HEK293 (cell line): ENCODE results near the gene ZRANB1.

Experiments
- ZNF274 ChIP-seq, 2 experiments: fragments of 200-500 bp in 1 of 2; fragments of 450-650 bp in 1 of 2; sonication (Bioruptor generic) in 1 of 2; formaldehyde crosslinking in 1 of 2; IDR thresholded peaks; 2 replicates each; pipeline versions ENCODE4 v1.5.1 to v1.6.1; 2014 to 2016; ENCODE audit warnings: borderline replicate concordance in 1 of 2, inconsistent platforms in 1 of 2, low read length in 1 of 2, missing biosample characterization in 1 of 2, missing genetic modification characterization in 1 of 2
- ZNF785 ChIP-seq: fragments of 450-650 bp; formaldehyde crosslinking; IDR thresholded peaks from 2 replicates; pipeline ENCODE4 v1.5.1; 2016; ENCODE audit warnings: missing biosample characterization, missing genetic modification characterization
- ZNF792 ChIP-seq: fragments of 450-650 bp; formaldehyde crosslinking; IDR thresholded peaks from 2 replicates; pipeline ENCODE4 v1.5.1; 2016; ENCODE audit warnings: missing biosample characterization, missing genetic modification characterization
- TF ChIP-seq, protein P1 (sequence below): fragments of 450-650 bp; formaldehyde crosslinking; IDR thresholded peaks from 2 replicates; pipeline ENCODE4 v1.5.1; 2016; ENCODE audit warnings: missing biosample characterization, missing genetic modification characterization
- TF ChIP-seq, protein P2 (sequence below): fragments of 450-650 bp; formaldehyde crosslinking; IDR thresholded peaks from 2 replicates; pipeline ENCODE4 v1.5.1; 2016; ENCODE audit warnings: missing biosample characterization, missing genetic modification characterization

DNA sequence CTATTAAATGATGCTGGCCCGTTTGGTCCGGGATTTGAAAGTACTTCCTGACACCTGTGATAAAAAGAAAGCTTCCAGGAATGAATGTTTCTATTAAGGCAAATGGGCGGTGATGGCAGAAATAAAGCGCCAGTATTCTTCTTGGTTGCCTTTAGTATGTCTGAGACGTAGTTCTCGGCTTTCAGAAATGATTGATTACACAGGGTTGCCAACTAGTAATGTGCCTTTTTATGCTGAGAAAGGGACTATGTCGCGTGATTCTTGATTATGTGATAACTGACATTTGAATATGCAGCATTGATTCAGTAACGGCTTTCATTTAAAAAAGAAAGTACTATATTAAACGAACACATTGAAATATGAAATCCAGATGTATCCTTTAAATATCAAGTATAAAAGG lies 13.9 kb downstream of the ZRANB1 start:
- TF ChIP-seq ZNF785 (tag by site-specific recombination): no peak
- TF ChIP-seq, protein P1, sequence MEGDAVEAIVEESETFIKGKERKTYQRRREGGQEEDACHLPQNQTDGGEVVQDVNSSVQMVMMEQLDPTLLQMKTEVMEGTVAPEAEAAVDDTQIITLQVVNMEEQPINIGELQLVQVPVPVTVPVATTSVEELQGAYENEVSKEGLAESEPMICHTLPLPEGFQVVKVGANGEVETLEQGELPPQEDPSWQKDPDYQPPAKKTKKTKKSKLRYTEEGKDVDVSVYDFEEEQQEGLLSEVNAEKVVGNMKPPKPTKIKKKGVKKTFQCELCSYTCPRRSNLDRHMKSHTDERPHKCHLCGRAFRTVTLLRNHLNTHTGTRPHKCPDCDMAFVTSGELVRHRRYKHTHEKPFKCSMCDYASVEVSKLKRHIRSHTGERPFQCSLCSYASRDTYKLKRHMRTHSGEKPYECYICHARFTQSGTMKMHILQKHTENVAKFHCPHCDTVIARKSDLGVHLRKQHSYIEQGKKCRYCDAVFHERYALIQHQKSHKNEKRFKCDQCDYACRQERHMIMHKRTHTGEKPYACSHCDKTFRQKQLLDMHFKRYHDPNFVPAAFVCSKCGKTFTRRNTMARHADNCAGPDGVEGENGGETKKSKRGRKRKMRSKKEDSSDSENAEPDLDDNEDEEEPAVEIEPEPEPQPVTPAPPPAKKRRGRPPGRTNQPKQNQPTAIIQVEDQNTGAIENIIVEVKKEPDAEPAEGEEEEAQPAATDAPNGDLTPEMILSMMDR (tag by site-specific recombination): no peak
- TF ChIP-seq ZNF792: no peak
- TF ChIP-seq ZNF274 (IDR thresholded peaks at IDR 0.05; ENCODE audit: low read length): no peak
- no peak for TF ChIP-seq ZNF274 (tag by site-specific recombination; IDR thresholded peaks at IDR 0.05; ENCODE audit: borderline replicate concordance)
- TF ChIP-seq, protein P2, sequence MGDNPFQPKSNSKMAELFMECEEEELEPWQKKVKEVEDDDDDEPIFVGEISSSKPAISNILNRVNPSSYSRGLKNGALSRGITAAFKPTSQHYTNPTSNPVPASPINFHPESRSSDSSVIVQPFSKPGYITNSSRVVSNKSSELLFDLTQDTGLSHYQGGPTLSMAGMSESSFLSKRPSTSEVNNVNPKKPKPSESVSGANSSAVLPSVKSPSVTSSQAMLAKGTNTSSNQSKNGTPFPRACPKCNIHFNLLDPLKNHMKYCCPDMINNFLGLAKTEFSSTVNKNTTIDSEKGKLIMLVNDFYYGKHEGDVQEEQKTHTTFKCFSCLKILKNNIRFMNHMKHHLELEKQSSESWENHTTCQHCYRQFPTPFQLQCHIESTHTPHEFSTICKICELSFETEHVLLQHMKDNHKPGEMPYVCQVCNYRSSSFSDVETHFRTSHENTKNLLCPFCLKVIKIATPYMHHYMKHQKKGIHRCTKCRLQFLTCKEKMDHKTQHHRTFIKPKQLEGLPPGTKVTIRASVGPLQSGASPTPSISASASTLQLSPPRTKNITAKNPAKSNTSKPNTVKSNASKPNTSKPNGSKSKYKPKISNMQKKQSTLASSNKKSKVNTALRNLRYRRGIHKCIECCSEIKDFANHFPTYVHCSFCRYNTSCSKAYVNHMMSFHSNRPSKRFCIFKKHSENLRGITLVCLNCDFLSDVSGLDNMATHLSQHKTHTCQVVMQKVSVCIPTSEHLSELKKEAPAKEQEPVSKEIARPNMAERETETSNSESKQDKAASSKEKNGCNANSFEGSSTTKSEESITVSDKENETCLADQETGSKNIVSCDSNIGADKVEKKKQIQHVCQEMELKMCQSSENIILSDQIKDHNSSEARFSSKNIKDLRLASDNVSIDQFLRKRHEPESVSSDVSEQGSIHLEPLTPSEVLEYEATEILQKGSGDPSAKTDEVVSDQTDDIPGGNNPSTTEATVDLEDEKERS (tag by site-specific recombination): no peak
